IMR-90 (cell line): Measurements from ENCODE around the gene POLR3B. TPM values are rescaled to one million over a fixed set of nuclear protein-coding genes. Genes with fewer than 3 reads are reported as not detected.

Experiments used
- ATAC-seq: fragments of 200-7000 bp; cut with Tn5 transposase; 2 replicates; pipeline ENCODE4 v1.9.1; 2020; ENCODE audit warnings: low read depth, mild to moderate bottlenecking, moderate library complexity
- BruUV-seq: library from RNA; stranded (reverse); fragments of 400-500 nt; replicated peaks from 2 replicates; lab custom pipeline; 2021; lab: Mats Ljungman, UMichigan
- CTCF ChIA-PET: fragments of 300-600 bp; formaldehyde crosslinking; extraction: SDS; loops from one replicate; lab custom pipeline; 2021; ENCODE audit warnings: antibody characterized with exemption; lab: Yijun Ruan, JAX
- POLR2A ChIA-PET: fragments of 300-600 bp; sonication (Branson Sonifier 250); formaldehyde crosslinking; loops from one replicate; lab custom pipeline; 2022; ENCODE audit warnings: antibody characterized with exemption; ENCODE audit not compliant: unreplicated experiment; lab: Charles Lee
- DNase-seq: peaks from one replicate; pipeline ENCODE4 v3.0.0; 2013
- H2AFZ ChIP-seq: replicated peaks from 2 replicates; pipeline ENCODE3; 2013; ENCODE audit warnings: low read length, mild to moderate bottlenecking; ENCODE audit not compliant: poor library complexity
- H2AK5ac ChIP-seq: 2 replicates; pipeline ENCODE4 v1.6.1; 2013; ENCODE audit warnings: low read depth, low read length, inconsistent platforms
- H2AK9ac ChIP-seq: replicated peaks from 2 replicates; pipeline ENCODE3; 2013; ENCODE audit warnings: mild to moderate bottlenecking, low read depth, low read length, moderate library complexity; ENCODE audit not compliant: poor library complexity
- H2BK120ac ChIP-seq: 2 replicates; pipeline ENCODE4 v1.6.1; 2013; ENCODE audit warnings: low read depth, low read length, inconsistent platforms
- H2BK15ac ChIP-seq: 3 replicates; pipeline ENCODE4 v1.6.1; 2013; ENCODE audit warnings: low read depth, low read length, inconsistent platforms
- H2BK20ac ChIP-seq: 2 replicates; pipeline ENCODE4 v1.6.1; 2013; ENCODE audit warnings: low read depth, mild to moderate bottlenecking, inconsistent platforms, low read length, moderate library complexity
- H2BK5ac ChIP-seq: 2 replicates; pipeline ENCODE4 v1.6.1; 2013; ENCODE audit warnings: mild to moderate bottlenecking, low read depth, low read length, inconsistent platforms; ENCODE audit not compliant: poor library complexity, severe bottlenecking
- H3K14ac ChIP-seq: replicated peaks from 2 replicates; pipeline ENCODE4 v1.6.1; 2013; ENCODE audit warnings: low read depth, low read length, inconsistent platforms
- H3K18ac ChIP-seq: 2 replicates; pipeline ENCODE4 v1.6.1; 2013; ENCODE audit warnings: low read depth, low read length, control low read depth
- H3K23ac ChIP-seq: 2 replicates; pipeline ENCODE4 v1.6.1; 2013; ENCODE audit warnings: low read depth, low read length, inconsistent platforms
- H3K27ac ChIP-seq: 2 replicates; pipeline ENCODE4 v1.5.1; 2013; ENCODE audit warnings: mild to moderate bottlenecking, control low read depth, low read length; ENCODE audit not compliant: insufficient read depth
- H3K27me3 ChIP-seq: 2 replicates; pipeline ENCODE4 v1.6.1; 2013; ENCODE audit warnings: low read length; ENCODE audit not compliant: control insufficient read depth, insufficient read depth
- H3K36me3 ChIP-seq: 2 replicates; pipeline ENCODE4 v1.6.1; 2013; ENCODE audit warnings: low read length, mixed read lengths; ENCODE audit not compliant: control insufficient read depth, insufficient read depth
- H3K4ac ChIP-seq: 2 replicates; pipeline ENCODE4 v1.6.1; 2013; ENCODE audit warnings: low read depth, low read length, inconsistent platforms
- H3K4me1 ChIP-seq: 2 replicates; pipeline ENCODE4 v1.6.1; 2013; ENCODE audit warnings: low read length, mixed read lengths; ENCODE audit not compliant: control insufficient read depth, insufficient read depth
- H3K4me2 ChIP-seq: 2 replicates; pipeline ENCODE4 v1.6.1; 2013; ENCODE audit warnings: low read depth, mild to moderate bottlenecking, control low read depth, low read length, moderate library complexity
- H3K4me3 ChIP-seq: 2 replicates; pipeline ENCODE4 v1.5.1; 2013; ENCODE audit warnings: low read depth, mild to moderate bottlenecking, control low read depth, low read length, moderate library complexity; ENCODE audit not compliant: insufficient read depth
- H3K56ac ChIP-seq: 2 replicates; pipeline ENCODE4 v1.6.1; 2013; ENCODE audit warnings: low read length, inconsistent platforms; ENCODE audit not compliant: insufficient read depth; ENCODE audit errors: extremely low read depth
- H3K79me1 ChIP-seq, 2 experiments: 2 replicates each; pipeline ENCODE4 v1.6.1; 2013; ENCODE audit warnings: low read length in 2 of 2, inconsistent platforms in 1 of 2, low read depth in 1 of 2
- H3K9ac ChIP-seq: 2 replicates; pipeline ENCODE4 v1.6.1; 2013; ENCODE audit warnings: low read depth, low read length, control low read depth
- H3K9me1 ChIP-seq: 2 replicates; pipeline ENCODE4 v1.6.1; 2013; ENCODE audit warnings: low read length, inconsistent platforms; ENCODE audit not compliant: insufficient read depth
- H3K9me3 ChIP-seq: 2 replicates; pipeline ENCODE4 v1.6.1; 2013; ENCODE audit warnings: low read length; ENCODE audit not compliant: control insufficient read depth, insufficient read depth
- H4K20me1 ChIP-seq: 2 replicates; pipeline ENCODE4 v1.6.1; 2013; ENCODE audit warnings: low read length, inconsistent platforms; ENCODE audit not compliant: insufficient read depth
- H4K5ac ChIP-seq: 2 replicates; pipeline ENCODE4 v1.6.1; 2013; ENCODE audit warnings: mild to moderate bottlenecking, low read depth, low read length, control low read depth
- H4K8ac ChIP-seq, 2 experiments: 2 replicates each; pipeline ENCODE4 v1.6.1; 2013; ENCODE audit warnings: low read depth in 2 of 2, low read length in 2 of 2, control low read depth in 1 of 2, inconsistent platforms in 1 of 2
- H4K91ac ChIP-seq: 2 replicates; pipeline ENCODE4 v1.6.1; 2013; ENCODE audit warnings: low read depth, low read length, inconsistent platforms; ENCODE audit not compliant: insufficient read depth
- BHLHE40 ChIP-seq: fragments of 150-350 bp; IDR thresholded peaks from 2 replicates; pipeline ENCODE4 v1.6.1; 2016; ENCODE audit warnings: mild to moderate bottlenecking, low read depth, low read length
- CEBPB ChIP-seq: IDR thresholded peaks from 2 replicates; pipeline ENCODE4 v1.6.1; 2012; ENCODE audit warnings: low read depth, low read length, improper control_type of control experiment
- CTCF ChIP-seq: conservative IDR thresholded peaks from 2 replicates; pipeline ENCODE4 v1.5.1; 2012; ENCODE audit warnings: mild to moderate bottlenecking, low read depth, low read length, improper control_type of control experiment
- FOS ChIP-seq: fragments of 150-350 bp; IDR thresholded peaks from 2 replicates; pipeline ENCODE4 v1.6.1; 2016; ENCODE audit warnings: low read depth, low read length
- MAFK ChIP-seq: IDR thresholded peaks from 2 replicates; pipeline ENCODE4 v1.6.1; 2012; ENCODE audit warnings: low read depth, low read length, improper control_type of control experiment
- MXI1 ChIP-seq: IDR thresholded peaks from 2 replicates; pipeline ENCODE4 v1.6.1; 2012; ENCODE audit warnings: low read depth, mild to moderate bottlenecking, low read length, moderate library complexity, borderline replicate concordance
- RAD21 ChIP-seq: IDR thresholded peaks from 2 replicates; pipeline ENCODE4 v1.6.1; 2012; ENCODE audit warnings: low read length, improper control_type of control experiment
- RFX5 ChIP-seq: IDR thresholded peaks from 2 replicates; pipeline ENCODE4 v1.8.0; 2012; ENCODE audit warnings: low read depth, mild to moderate bottlenecking, low read length, moderate library complexity
- WGBS, 2 experiments: methylation state at CpG; one replicate each; pipeline versions ENCODE4 v1.1.5 to v1.1.7; 2013; ENCODE audit warnings: missing lambda C conversion rate in 2 of 2; ENCODE audit not compliant: insufficient read length in 1 of 2; ENCODE audit errors: extremely low coverage in 2 of 2; 5-methylcytosine and 5-hydroxymethylcytosine counted together
- dilution Hi-C: fragments of 300-500 bp; cut with HindIII; formaldehyde crosslinking; loops from one replicate; pipeline ENCODE4 v1.14.3; 2018; ENCODE audit warnings: low sequenced_read_pairs; ENCODE audit not compliant: unreplicated experiment
- in situ Hi-C: fragments of 300-500 bp; cut with MboI; formaldehyde crosslinking; loops from 3 replicates; pipeline ENCODE4 v1.14.3; 2019; ENCODE audit warnings: low sequenced_read_pairs, inconsistent platforms, mixed read lengths
- intact Hi-C: fragments of 100-400 bp; cut with micrococcal nuclease; formaldehyde crosslinking; loops from 2 replicates; pipeline ENCODE4 v1.10.0; 2022
- polyA plus RNA-seq, 3 experiments: library from polyadenylated mRNA; depleted of rRNA; stranded (reverse); fragments of >200 nt; gene quantifications; 2 replicates each; pipeline ENCODE4 v1.2.3, GENCODE V29; 2012; ENCODE audit warnings: low replicate concordance in 1 of 3
- total RNA-seq: library from RNA; depleted of rRNA; stranded (reverse); fragments of >200 nt; gene quantifications from 2 replicates; pipeline ENCODE4 v1.2.3, GENCODE V29; 2012
- TF ChIP-seq, protein P1 (sequence below): fragments of 150-350 bp; IDR thresholded peaks from 2 replicates; pipeline ENCODE4 v1.6.1; 2017; ENCODE audit warnings: mild to moderate bottlenecking, antibody characterized with exemption, low read length, low read depth

POLR3B gene
- total and polyA plus RNA-seq, 2 of the 4 experiments (the other 2 are of a cell fraction), result 6.9 to 15.4 TPM

- WGBS, 2 experiments, result 83% methylated on average over 1 of the region's 1 CpG; no CpG with 5 or more reads in 1 of the 2 experiments
- Histone ChIP-seq H2BK15ac (no peak overlapping the region), H4K5ac (no peak overlapping the region), H4K20me1 (no peaks in the 10 kb centered on the region), H3K4me3 (no peak overlapping the region), H3K23ac (no peak overlapping the region), H2AK9ac (no peak overlapping the region), H2BK120ac (no peak overlapping the region), H3K9me1 (no peaks in the 10 kb centered on the region), H2BK20ac (no peak overlapping the region), H3K56ac (no peak overlapping the region), H3K14ac (no peak overlapping the region), H2AK5ac (no peak overlapping the region), H4K8ac (no peak overlapping the region), H4K91ac (no peak overlapping the region), H3K18ac (no peak overlapping the region), H3K36me3 (peaks cover 12% of the 10 kb centered on the region), H3K79me1 (peaks cover 0 to 4% of the 10 kb centered on the region in 2 experiments; a peak in 2 of 4 replicates), H3K4me1 (no peaks in the 10 kb centered on the region), H3K9me3 (no peaks in the 10 kb centered on the region), H3K27ac (no peak overlapping the region), H3K9ac (no peak overlapping the region), H2BK5ac (no peak overlapping the region), H3K27me3 (no peaks in the 10 kb centered on the region), H3K4me2 (no peak overlapping the region), H2AFZ (no peak overlapping the region), H3K4ac (no peak overlapping the region)
- dilution Hi-C loops, result loop anchor here (25.0 kb wide), 1 partner anchor 520 kb away; no protein-coding TSS in a partner anchor
- DNase-seq (no peak), ATAC-seq (no peak)
- TF ChIP-seq MAFK (no peak), RFX5 (no peak), BHLHE40 (no peak), CTCF (no peak), MXI1 (no peak), RAD21 (no peak), FOS (no peak), CEBPB (no peak)
- TF ChIP-seq, protein P1, sequence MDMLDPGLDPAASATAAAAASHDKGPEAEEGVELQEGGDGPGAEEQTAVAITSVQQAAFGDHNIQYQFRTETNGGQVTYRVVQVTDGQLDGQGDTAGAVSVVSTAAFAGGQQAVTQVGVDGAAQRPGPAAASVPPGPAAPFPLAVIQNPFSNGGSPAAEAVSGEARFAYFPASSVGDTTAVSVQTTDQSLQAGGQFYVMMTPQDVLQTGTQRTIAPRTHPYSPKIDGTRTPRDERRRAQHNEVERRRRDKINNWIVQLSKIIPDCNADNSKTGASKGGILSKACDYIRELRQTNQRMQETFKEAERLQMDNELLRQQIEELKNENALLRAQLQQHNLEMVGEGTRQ, result no peak
- no TSS peak for BruUV-seq
- in situ Hi-C loops, result no loop called here
- CTCF ChIA-PET, result no interaction called here
- POLR2A ChIA-PET, result no interaction called here
- intact Hi-C loops, result no loop called here
Observed at GRCh38 chr12:106392759-106393158, 35.2 kb downstream of the POLR3B start.
